ENCODE data around the gene PTGDR.

DNA sequence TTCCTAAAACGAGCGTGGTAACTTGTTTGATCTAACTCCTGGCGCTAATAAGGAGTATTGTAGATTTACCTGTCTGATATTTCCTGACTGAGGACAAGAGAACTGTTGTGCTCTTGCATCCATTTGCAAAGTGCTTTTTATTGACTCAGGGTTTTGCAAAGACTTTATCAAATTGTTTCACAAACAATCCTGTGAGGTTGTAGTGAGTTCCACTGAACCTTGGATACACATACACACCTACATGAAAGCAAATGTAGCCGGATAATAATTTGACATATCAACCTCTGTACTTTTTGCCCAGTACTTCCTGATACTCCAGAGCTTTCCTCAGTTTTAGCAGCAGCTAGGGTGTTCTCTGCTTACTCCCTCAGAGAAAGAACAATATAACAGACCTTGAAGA, 39.9 kb downstream of the PTGDR start:
- TF ChIP-seq, protein P1, sequence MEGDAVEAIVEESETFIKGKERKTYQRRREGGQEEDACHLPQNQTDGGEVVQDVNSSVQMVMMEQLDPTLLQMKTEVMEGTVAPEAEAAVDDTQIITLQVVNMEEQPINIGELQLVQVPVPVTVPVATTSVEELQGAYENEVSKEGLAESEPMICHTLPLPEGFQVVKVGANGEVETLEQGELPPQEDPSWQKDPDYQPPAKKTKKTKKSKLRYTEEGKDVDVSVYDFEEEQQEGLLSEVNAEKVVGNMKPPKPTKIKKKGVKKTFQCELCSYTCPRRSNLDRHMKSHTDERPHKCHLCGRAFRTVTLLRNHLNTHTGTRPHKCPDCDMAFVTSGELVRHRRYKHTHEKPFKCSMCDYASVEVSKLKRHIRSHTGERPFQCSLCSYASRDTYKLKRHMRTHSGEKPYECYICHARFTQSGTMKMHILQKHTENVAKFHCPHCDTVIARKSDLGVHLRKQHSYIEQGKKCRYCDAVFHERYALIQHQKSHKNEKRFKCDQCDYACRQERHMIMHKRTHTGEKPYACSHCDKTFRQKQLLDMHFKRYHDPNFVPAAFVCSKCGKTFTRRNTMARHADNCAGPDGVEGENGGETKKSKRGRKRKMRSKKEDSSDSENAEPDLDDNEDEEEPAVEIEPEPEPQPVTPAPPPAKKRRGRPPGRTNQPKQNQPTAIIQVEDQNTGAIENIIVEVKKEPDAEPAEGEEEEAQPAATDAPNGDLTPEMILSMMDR (conservative IDR thresholded peaks at IDR 0.05; ENCODE audit: low read depth in 2 of 2), result no peak
- no peak for TF ChIP-seq EZH2 (IDR thresholded peaks at IDR 0.05; ENCODE audit: low read depth, unreplicated experiment)
- TF ChIP-seq EZH2phosphoT487 (IDR thresholded peaks at IDR 0.05; ENCODE audit: unreplicated experiment), result no peak
- TF ChIP-seq POLR2AphosphoS5 (IDR thresholded peaks at IDR 0.05; ENCODE audit: low read depth), result no peak
- TF ChIP-seq CREB1 (CRISPR knock-in tag; IDR thresholded peaks at IDR 0.05; ENCODE audit: low read depth), result no peak
- no peak for TF ChIP-seq JUNB (IDR thresholded peaks at IDR 0.05; ENCODE audit: unreplicated experiment)
- TF ChIP-seq, protein P2, sequence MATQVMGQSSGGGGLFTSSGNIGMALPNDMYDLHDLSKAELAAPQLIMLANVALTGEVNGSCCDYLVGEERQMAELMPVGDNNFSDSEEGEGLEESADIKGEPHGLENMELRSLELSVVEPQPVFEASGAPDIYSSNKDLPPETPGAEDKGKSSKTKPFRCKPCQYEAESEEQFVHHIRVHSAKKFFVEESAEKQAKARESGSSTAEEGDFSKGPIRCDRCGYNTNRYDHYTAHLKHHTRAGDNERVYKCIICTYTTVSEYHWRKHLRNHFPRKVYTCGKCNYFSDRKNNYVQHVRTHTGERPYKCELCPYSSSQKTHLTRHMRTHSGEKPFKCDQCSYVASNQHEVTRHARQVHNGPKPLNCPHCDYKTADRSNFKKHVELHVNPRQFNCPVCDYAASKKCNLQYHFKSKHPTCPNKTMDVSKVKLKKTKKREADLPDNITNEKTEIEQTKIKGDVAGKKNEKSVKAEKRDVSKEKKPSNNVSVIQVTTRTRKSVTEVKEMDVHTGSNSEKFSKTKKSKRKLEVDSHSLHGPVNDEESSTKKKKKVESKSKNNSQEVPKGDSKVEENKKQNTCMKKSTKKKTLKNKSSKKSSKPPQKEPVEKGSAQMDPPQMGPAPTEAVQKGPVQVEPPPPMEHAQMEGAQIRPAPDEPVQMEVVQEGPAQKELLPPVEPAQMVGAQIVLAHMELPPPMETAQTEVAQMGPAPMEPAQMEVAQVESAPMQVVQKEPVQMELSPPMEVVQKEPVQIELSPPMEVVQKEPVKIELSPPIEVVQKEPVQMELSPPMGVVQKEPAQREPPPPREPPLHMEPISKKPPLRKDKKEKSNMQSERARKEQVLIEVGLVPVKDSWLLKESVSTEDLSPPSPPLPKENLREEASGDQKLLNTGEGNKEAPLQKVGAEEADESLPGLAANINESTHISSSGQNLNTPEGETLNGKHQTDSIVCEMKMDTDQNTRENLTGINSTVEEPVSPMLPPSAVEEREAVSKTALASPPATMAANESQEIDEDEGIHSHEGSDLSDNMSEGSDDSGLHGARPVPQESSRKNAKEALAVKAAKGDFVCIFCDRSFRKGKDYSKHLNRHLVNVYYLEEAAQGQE (IDR thresholded peaks at IDR 0.05; ENCODE audit: unreplicated experiment), result no peak
- TF ChIP-seq STAT1 (IDR thresholded peaks at IDR 0.05; ENCODE audit: unreplicated experiment), result no peak
- TF ChIP-seq, protein P3, sequence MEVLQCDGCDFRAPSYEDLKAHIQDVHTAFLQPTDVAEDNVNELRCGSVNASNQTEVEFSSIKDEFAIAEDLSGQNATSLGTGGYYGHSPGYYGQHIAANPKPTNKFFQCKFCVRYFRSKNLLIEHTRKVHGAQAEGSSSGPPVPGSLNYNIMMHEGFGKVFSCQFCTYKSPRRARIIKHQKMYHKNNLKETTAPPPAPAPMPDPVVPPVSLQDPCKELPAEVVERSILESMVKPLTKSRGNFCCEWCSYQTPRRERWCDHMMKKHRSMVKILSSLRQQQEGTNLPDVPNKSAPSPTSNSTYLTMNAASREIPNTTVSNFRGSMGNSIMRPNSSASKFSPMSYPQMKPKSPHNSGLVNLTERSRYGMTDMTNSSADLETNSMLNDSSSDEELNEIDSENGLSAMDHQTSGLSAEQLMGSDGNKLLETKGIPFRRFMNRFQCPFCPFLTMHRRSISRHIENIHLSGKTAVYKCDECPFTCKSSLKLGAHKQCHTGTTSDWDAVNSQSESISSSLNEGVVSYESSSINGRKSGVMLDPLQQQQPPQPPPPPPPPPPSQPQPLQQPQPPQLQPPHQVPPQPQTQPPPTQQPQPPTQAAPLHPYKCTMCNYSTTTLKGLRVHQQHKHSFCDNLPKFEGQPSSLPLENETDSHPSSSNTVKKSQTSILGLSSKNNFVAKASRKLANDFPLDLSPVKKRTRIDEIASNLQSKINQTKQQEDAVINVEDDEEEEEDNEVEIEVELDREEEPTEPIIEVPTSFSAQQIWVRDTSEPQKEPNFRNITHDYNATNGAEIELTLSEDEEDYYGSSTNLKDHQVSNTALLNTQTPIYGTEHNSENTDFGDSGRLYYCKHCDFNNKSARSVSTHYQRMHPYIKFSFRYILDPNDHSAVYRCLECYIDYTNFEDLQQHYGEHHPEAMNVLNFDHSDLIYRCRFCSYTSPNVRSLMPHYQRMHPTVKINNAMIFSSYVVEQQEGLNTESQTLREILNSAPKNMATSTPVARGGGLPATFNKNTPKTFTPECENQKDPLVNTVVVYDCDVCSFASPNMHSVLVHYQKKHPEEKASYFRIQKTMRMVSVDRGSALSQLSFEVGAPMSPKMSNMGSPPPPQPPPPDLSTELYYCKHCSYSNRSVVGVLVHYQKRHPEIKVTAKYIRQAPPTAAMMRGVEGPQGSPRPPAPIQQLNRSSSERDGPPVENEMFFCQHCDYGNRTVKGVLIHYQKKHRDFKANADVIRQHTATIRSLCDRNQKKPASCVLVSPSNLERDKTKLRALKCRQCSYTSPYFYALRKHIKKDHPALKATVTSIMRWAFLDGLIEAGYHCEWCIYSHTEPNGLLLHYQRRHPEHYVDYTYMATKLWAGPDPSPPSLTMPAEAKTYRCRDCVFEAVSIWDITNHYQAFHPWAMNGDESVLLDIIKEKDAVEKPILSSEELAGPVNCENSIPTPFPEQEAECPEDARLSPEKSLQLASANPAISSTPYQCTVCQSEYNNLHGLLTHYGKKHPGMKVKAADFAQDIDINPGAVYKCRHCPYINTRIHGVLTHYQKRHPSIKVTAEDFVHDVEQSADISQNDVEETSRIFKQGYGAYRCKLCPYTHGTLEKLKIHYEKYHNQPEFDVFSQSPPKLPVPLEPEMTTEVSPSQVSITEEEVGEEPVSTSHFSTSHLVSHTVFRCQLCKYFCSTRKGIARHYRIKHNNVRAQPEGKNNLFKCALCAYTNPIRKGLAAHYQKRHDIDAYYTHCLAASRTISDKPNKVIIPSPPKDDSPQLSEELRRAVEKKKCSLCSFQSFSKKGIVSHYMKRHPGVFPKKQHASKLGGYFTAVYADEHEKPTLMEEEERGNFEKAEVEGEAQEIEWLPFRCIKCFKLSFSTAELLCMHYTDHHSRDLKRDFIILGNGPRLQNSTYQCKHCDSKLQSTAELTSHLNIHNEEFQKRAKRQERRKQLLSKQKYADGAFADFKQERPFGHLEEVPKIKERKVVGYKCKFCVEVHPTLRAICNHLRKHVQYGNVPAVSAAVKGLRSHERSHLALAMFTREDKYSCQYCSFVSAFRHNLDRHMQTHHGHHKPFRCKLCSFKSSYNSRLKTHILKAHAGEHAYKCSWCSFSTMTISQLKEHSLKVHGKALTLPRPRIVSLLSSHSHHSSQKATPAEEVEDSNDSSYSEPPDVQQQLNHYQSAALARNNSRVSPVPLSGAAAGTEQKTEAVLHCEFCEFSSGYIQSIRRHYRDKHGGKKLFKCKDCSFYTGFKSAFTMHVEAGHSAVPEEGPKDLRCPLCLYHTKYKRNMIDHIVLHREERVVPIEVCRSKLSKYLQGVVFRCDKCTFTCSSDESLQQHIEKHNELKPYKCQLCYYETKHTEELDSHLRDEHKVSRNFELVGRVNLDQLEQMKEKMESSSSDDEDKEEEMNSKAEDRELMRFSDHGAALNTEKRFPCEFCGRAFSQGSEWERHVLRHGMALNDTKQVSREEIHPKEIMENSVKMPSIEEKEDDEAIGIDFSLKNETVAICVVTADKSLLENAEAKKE (CRISPR knock-in tag; IDR thresholded peaks at IDR 0.05), result no peak

All from GM23338 (cell line).